Measurements from ENCODE around the gene ETDB. TPM values are rescaled to one million over a fixed set of nuclear protein-coding genes. Genes with fewer than 3 reads are reported as not detected.

The ETDB gene
- total RNA-seq, 1 donor from 2014 or later: not detected

- peak overlapping the region; percentile 60 for H3K27ac Mint-ChIP-seq
- Histone ChIP-seq H3K9me3 (ENCODE audit: low read depth) (no peaks in the 10 kb centered on the region), H3K4me1 (no peaks in the 10 kb centered on the region), H3K9ac (no peak overlapping the region), H3K4me2 (no peak overlapping the region), H3K27me3 (peaks cover 8% of the 10 kb centered on the region), H4K20me1 (ENCODE audit: low read depth) (no peaks in the 10 kb centered on the region), H3K36me3 (no peaks in the 10 kb centered on the region), H2AFZ (replicated peaks) (no peak overlapping the region), H3K27ac (no peak overlapping the region), H3K4me3 (no peak overlapping the region), H3K79me2 (ENCODE audit: low read depth) (no peaks in the 10 kb centered on the region), H3F3A (ENCODE audit: low read depth) (no peaks in the 10 kb centered on the region)
- TF ChIP-seq EZH2 (IDR thresholded peaks at IDR 0.05): no peak
- TF ChIP-seq, protein P1, sequence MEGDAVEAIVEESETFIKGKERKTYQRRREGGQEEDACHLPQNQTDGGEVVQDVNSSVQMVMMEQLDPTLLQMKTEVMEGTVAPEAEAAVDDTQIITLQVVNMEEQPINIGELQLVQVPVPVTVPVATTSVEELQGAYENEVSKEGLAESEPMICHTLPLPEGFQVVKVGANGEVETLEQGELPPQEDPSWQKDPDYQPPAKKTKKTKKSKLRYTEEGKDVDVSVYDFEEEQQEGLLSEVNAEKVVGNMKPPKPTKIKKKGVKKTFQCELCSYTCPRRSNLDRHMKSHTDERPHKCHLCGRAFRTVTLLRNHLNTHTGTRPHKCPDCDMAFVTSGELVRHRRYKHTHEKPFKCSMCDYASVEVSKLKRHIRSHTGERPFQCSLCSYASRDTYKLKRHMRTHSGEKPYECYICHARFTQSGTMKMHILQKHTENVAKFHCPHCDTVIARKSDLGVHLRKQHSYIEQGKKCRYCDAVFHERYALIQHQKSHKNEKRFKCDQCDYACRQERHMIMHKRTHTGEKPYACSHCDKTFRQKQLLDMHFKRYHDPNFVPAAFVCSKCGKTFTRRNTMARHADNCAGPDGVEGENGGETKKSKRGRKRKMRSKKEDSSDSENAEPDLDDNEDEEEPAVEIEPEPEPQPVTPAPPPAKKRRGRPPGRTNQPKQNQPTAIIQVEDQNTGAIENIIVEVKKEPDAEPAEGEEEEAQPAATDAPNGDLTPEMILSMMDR (IDR thresholded peaks at IDR 0.05): no peak
- no peak overlapping the region for H3K4me3 Mint-ChIP-seq
- H3K27me3 Mint-ChIP-seq (ENCODE audit: insufficient read depth, low read depth): peaks cover 7% of the 10 kb centered on the region
- DNase-seq (ENCODE audit: low spot score): no peak
- peaks cover 6% of the 10 kb centered on the region for H3K9me3 Mint-ChIP-seq
- H3K4me1 Mint-ChIP-seq: peaks cover 14% of the 10 kb centered on the region
- peaks cover 2% of the 10 kb centered on the region for H3K36me3 Mint-ChIP-seq
These were observed 25.6 kb downstream of the ETDB start for GRCh38 chrX:135094726-135095125.

DNA sequence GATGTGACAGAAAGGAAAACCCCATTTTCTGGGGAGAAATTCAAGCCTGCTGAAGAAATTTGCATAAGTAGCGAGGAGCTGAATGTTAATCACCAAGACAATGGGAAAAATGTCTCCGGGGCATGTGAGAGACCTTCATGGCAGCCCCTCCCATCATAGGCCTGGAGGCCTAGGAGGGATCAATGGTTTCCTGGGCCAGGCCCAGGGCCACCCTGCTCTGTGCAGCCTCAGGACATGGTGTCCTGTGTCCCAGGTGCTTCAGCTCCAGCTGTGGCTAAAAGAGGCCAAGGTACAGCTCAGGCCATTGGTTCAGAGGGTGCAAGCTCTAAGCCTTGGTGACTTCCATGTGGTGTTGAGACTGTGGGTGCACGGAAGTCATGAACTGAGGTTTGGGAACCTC lies 31.2 kb downstream of the ETDB start:
- H3K4me2 ChIP-seq: no peak overlapping the region
- DNase-seq (ENCODE audit: low spot score): no peak
- no peak overlapping the region for H2AFZ ChIP-seq (replicated peaks)
- H3K9me3 ChIP-seq (ENCODE audit: low read depth): no peaks in the 10 kb centered on the region
- no peaks in the 10 kb centered on the region for H3K4me1 ChIP-seq
- H4K20me1 ChIP-seq (ENCODE audit: low read depth): no peaks in the 10 kb centered on the region
- H3K27me3 ChIP-seq: no peaks in the 10 kb centered on the region
- no peak overlapping the region for H3K9ac ChIP-seq
- Mint-ChIP-seq H3K4me3 (no peak overlapping the region), H3K27me3 (ENCODE audit: insufficient read depth, low read depth) (peaks cover 6% of the 10 kb centered on the region), H3K36me3 (no peaks in the 10 kb centered on the region), H3K27ac (no peak overlapping the region), H3K9me3 (peaks cover 6% of the 10 kb centered on the region), H3K4me1 (no peaks in the 10 kb centered on the region)
- H3F3A ChIP-seq (ENCODE audit: low read depth): no peaks in the 10 kb centered on the region
- H3K4me3 ChIP-seq: no peak overlapping the region
- no peaks in the 10 kb centered on the region for H3K36me3 ChIP-seq
- TF ChIP-seq EZH2 (IDR thresholded peaks at IDR 0.05) (no peak), EZH2phosphoT487 (IDR thresholded peaks at IDR 0.05) (no peak)
- TF ChIP-seq, protein P1 (IDR thresholded peaks at IDR 0.05): no peak
- no peaks in the 10 kb centered on the region for H3K79me2 ChIP-seq (ENCODE audit: low read depth)
- H3K27ac ChIP-seq: no peak overlapping the region

- Histone ChIP-seq H3K4me1 (no peaks in the 10 kb centered on the region), H3K27me3 (no peaks in the 10 kb centered on the region), H3K4me3 (no peak overlapping the region), H3K79me2 (ENCODE audit: low read depth) (no peaks in the 10 kb centered on the region), H3F3A (ENCODE audit: low read depth) (no peaks in the 10 kb centered on the region), H3K9ac (no peak overlapping the region), H4K20me1 (ENCODE audit: low read depth) (no peaks in the 10 kb centered on the region), H3K36me3 (no peaks in the 10 kb centered on the region), H3K27ac (no peak overlapping the region), H2AFZ (replicated peaks) (no peak overlapping the region), H3K9me3 (ENCODE audit: low read depth) (no peaks in the 10 kb centered on the region), H3K4me2 (no peak overlapping the region)
- H3K4me1 Mint-ChIP-seq: no peaks in the 10 kb centered on the region
- no peak overlapping the region for H3K27ac Mint-ChIP-seq
- H3K4me3 Mint-ChIP-seq: no peak overlapping the region
- peaks cover 6% of the 10 kb centered on the region for H3K27me3 Mint-ChIP-seq (ENCODE audit: insufficient read depth, low read depth)
- peaks cover 6% of the 10 kb centered on the region for H3K9me3 Mint-ChIP-seq
- no peaks in the 10 kb centered on the region for H3K36me3 Mint-ChIP-seq
- no peak for DNase-seq (ENCODE audit: low spot score)
- TF ChIP-seq EZH2 (IDR thresholded peaks at IDR 0.05): no peak
These were observed 32.5 kb downstream of the ETDB start for GRCh38 chrX:135087867-135088266.

- peak; percentile 69 for DNase-seq (ENCODE audit: low spot score)
- Mint-ChIP-seq H3K4me1 (no peaks in the 10 kb centered on the region), H3K4me3 (no peak overlapping the region), H3K27me3 (ENCODE audit: insufficient read depth, low read depth) (peaks cover 6% of the 10 kb centered on the region), H3K9me3 (peaks cover 6% of the 10 kb centered on the region), H3K36me3 (no peaks in the 10 kb centered on the region), H3K27ac (no peak overlapping the region)
- no peaks in the 10 kb centered on the region for H3K27me3 ChIP-seq
- no peaks in the 10 kb centered on the region for H3K9me3 ChIP-seq (ENCODE audit: low read depth)
- no peak overlapping the region for H3K27ac ChIP-seq
- TF ChIP-seq, protein P1 (IDR thresholded peaks at IDR 0.05): peak; percentile 62
- TF ChIP-seq EZH2phosphoT487 (IDR thresholded peaks at IDR 0.05) (no peak), EZH2 (IDR thresholded peaks at IDR 0.05) (no peak)
- no peaks in the 10 kb centered on the region for H3K4me1 ChIP-seq
- H3K79me2 ChIP-seq (ENCODE audit: low read depth): no peaks in the 10 kb centered on the region
- H3K4me2 ChIP-seq: no peak overlapping the region
- H3K9ac ChIP-seq: no peak overlapping the region
- H2AFZ ChIP-seq (replicated peaks): no peak overlapping the region
- H4K20me1 ChIP-seq (ENCODE audit: low read depth): no peaks in the 10 kb centered on the region
- H3K36me3 ChIP-seq: no peaks in the 10 kb centered on the region
- no peaks in the 10 kb centered on the region for H3F3A ChIP-seq (ENCODE audit: low read depth)
- H3K4me3 ChIP-seq: no peak overlapping the region
These were observed 34.0 kb downstream of the ETDB start for GRCh38 chrX:135086197-135086854.
